B cell (primary cell): ENCODE measurements around the gene TAGLN2. TPM values are rescaled to one million over a fixed set of nuclear protein-coding genes. Genes with fewer than 3 reads are reported as not detected.

Experiments
- ATAC-seq: fragments of 200-7000 bp; cut with Tn5 transposase; one replicate; pipeline ENCODE4 v1.10.0; 2021; ENCODE audit warnings: low read depth, mild to moderate bottlenecking, moderate number of reproducible peaks, moderate library complexity
- CTCF ChIA-PET: fragments of 350-600 bp; sonication (Branson Sonifier 250); formaldehyde crosslinking; loops from one replicate; lab custom pipeline; 2021; ENCODE audit warnings: antibody characterized with exemption, inconsistent platforms; lab: Charles Lee
- POLR2A ChIA-PET: fragments of 350-600 bp; sonication (Branson Sonifier 250); formaldehyde crosslinking; loops from one replicate; lab custom pipeline; 2021; ENCODE audit warnings: antibody characterized with exemption; lab: Charles Lee
- DNase-seq: peaks from one replicate; pipeline ENCODE4 v3.0.0; 2013
- H2AFZ ChIP-seq: 2 replicates; pipeline ENCODE4 v1.6.1; 2012; ENCODE audit warnings: mild to moderate bottlenecking, low read depth, low read length; ENCODE audit not compliant: insufficient read depth, poor library complexity, severe bottlenecking
- H3K27ac ChIP-seq, 2 donors: 1 replicate in 1 of 2; 2 replicates in 1 of 2; pipeline ENCODE4 v1.5.1; 2012 to 2013; ENCODE audit warnings: low read length in 2 of 2, mild to moderate bottlenecking in 2 of 2, moderate library complexity in 1 of 2
- H3K27me3 ChIP-seq, 4 experiments: fragments of 200-600 bp in 1 of 4; sonication (generic) in 1 of 4; replicated peaks in 1 of 4; 1 replicate in 2 of 4; 2 replicates in 2 of 4; pipeline versions ENCODE4 v1.6.1 to v1.7.0; 2013 to 2016; ENCODE audit warnings: low read length in 3 of 4, mild to moderate bottlenecking in 2 of 4, mixed read lengths in 1 of 4, moderate library complexity in 1 of 4; ENCODE audit not compliant: insufficient read depth in 4 of 4, control insufficient read depth in 3 of 4; ENCODE audit errors: control extremely low read depth in 1 of 4
- H3K36me3 ChIP-seq, 2 experiments: replicated peaks in 1 of 2; 1 replicate in 1 of 2; 2 replicates in 1 of 2; pipeline versions ENCODE4 v1.6.1 to v1.7.1; 2013; ENCODE audit warnings: low read length in 1 of 2; ENCODE audit not compliant: insufficient read depth in 2 of 2, control insufficient read depth in 1 of 2; ENCODE audit errors: control extremely low read depth in 1 of 2, extremely low read depth in 1 of 2
- H3K4me1 ChIP-seq, 2 donors: fragments of 200-600 bp in 1 of 2; sonication (generic) in 1 of 2; 1 replicate in 1 of 2; 2 replicates in 1 of 2; pipeline versions ENCODE4 v1.5.1 to v1.6.1; 2013 to 2017; ENCODE audit warnings: low read length in 2 of 2; ENCODE audit not compliant: control insufficient read depth in 2 of 2, insufficient read depth in 2 of 2
- H3K4me2 ChIP-seq: replicated peaks from 2 replicates; pipeline ENCODE3; 2012; ENCODE audit warnings: mild to moderate bottlenecking, low read depth, low read length; ENCODE audit not compliant: poor library complexity, severe bottlenecking
- H3K4me3 ChIP-seq, 5 experiments: fragments of 200-600 bp in 1 of 5; sonication (generic) in 1 of 5; 1 replicate in 3 of 5; 2 replicates in 2 of 5; pipeline versions ENCODE4 v1.5.1 to v1.7.0; 2011 to 2016; ENCODE audit warnings: low read length in 4 of 5, mild to moderate bottlenecking in 4 of 5, low read depth in 2 of 5, control low read depth in 1 of 5, moderate library complexity in 1 of 5; ENCODE audit not compliant: insufficient read depth in 1 of 5; ENCODE audit errors: control extremely low read depth in 1 of 5, extremely low read depth in 1 of 5
- H3K79me2 ChIP-seq: fragments of 200-600 bp; sonication (generic); one replicate; pipeline ENCODE4 v1.6.0; 2016; ENCODE audit warnings: low read length; ENCODE audit not compliant: control insufficient read depth, insufficient read depth
- H3K9ac ChIP-seq: fragments of 200-600 bp; sonication (generic); 2 replicates; pipeline ENCODE4 v1.6.1; 2017; ENCODE audit warnings: mild to moderate bottlenecking, low read length, moderate library complexity
- H3K9me3 ChIP-seq, 3 donors: one replicate each; pipeline versions ENCODE4 v1.6.1 to v1.7.1; 2013; ENCODE audit warnings: low read length in 2 of 3; ENCODE audit not compliant: control insufficient read depth in 2 of 3, insufficient read depth in 1 of 3; ENCODE audit errors: control extremely low read depth in 1 of 3
- H4K20me1 ChIP-seq: 2 replicates; pipeline ENCODE4 v1.6.0; 2012; ENCODE audit warnings: mild to moderate bottlenecking, low read length; ENCODE audit not compliant: insufficient read depth, control insufficient read depth, poor library complexity, severe bottlenecking
- H3K27ac Mint-ChIP-seq: one replicate; pipeline ENCODE4 v1.8.0; 2021; ENCODE audit warnings: mixed read lengths
- H3K27me3 Mint-ChIP-seq: one replicate; pipeline ENCODE4 v1.8.0; 2021; ENCODE audit warnings: mixed read lengths
- H3K4me1 Mint-ChIP-seq: one replicate; pipeline ENCODE4 v1.8.0; 2021; ENCODE audit warnings: mixed read lengths
- H3K4me3 Mint-ChIP-seq: one replicate; pipeline ENCODE4 v1.8.0; 2021; ENCODE audit warnings: mixed read lengths
- H3K9me3 Mint-ChIP-seq: one replicate; pipeline ENCODE4 v1.8.0; 2022; ENCODE audit warnings: mixed read lengths; ENCODE audit not compliant: insufficient read depth
- EZH2 ChIP-seq: IDR thresholded peaks from 2 replicates; pipeline ENCODE4 v1.6.1; 2012; ENCODE audit warnings: borderline replicate concordance, low read depth, mild to moderate bottlenecking, moderate library complexity, low read length; ENCODE audit not compliant: insufficient read depth, poor library complexity, severe bottlenecking
- WGBS: methylation state at CpG from one replicate; pipeline ENCODE4 v1.1.5; 2013; ENCODE audit warnings: missing lambda C conversion rate; ENCODE audit not compliant: insufficient coverage; 5-methylcytosine and 5-hydroxymethylcytosine counted together
- intact Hi-C: fragments of 100-400 bp; cut with micrococcal nuclease; formaldehyde crosslinking; loops from one replicate; pipeline ENCODE4 v1.10.0; 2022
- polyA plus RNA-seq: library from polyadenylated mRNA; depleted of rRNA; stranded (reverse); fragments of >200 nt; gene quantifications from 2 replicates; pipeline ENCODE4 v1.2.3, GENCODE V29; 2012
- total RNA-seq, 2 donors: library from RNA; stranded (reverse); fragments of 120-200 nt in 1 of 2; gene quantifications; 1 replicate in 1 of 2; 2 replicates in 1 of 2; pipeline versions ENCODE4 v1.2.3 to v1.2.4, GENCODE V29; 2013 to 2022
- TF ChIP-seq, protein P1 (sequence below): fragments of 200-600 bp; IDR thresholded peaks from one replicate; pipeline ENCODE4 v1.8.0; 2022; ENCODE audit warnings: antibody characterized with exemption, mild to moderate bottlenecking

The TAGLN2 gene
- total and polyA plus RNA-seq, 2 donors (not counting 1 experiment from before 2014, with no cell fraction given), result 342 to 721 TPM

DNA sequence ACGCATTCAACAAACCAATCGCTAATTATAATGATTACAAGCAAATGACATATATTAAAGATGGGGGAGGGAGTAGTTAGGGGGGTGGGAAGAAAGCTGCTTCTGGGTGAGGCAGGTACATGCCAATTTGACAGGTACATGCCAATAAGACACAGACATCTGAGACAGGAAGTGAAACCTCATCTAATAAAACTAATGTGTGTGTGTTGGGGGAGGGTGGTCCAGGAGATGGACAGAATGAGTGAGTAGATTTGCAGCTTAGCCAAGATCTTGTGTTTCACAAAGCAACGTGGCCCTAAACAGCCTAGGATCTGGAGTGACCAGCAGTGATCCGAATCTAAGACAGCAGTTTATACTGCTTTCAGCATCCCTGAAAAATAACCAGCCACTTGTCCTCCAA lies 36.1 kb downstream of the TAGLN2 start:
- no peak for TF ChIP-seq EZH2
- TF ChIP-seq, protein P1, sequence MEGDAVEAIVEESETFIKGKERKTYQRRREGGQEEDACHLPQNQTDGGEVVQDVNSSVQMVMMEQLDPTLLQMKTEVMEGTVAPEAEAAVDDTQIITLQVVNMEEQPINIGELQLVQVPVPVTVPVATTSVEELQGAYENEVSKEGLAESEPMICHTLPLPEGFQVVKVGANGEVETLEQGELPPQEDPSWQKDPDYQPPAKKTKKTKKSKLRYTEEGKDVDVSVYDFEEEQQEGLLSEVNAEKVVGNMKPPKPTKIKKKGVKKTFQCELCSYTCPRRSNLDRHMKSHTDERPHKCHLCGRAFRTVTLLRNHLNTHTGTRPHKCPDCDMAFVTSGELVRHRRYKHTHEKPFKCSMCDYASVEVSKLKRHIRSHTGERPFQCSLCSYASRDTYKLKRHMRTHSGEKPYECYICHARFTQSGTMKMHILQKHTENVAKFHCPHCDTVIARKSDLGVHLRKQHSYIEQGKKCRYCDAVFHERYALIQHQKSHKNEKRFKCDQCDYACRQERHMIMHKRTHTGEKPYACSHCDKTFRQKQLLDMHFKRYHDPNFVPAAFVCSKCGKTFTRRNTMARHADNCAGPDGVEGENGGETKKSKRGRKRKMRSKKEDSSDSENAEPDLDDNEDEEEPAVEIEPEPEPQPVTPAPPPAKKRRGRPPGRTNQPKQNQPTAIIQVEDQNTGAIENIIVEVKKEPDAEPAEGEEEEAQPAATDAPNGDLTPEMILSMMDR, result no peak
- ChIA-PET CTCF (interaction anchor here (0.6 to 8.9 kb wide), 15 partner anchors 8 to 676 kb away, joined by 3 to 211 read pairs (median 7); partner anchors contain the start of genes FCRL6 and TAGLN2), POLR2A (interaction anchor here (0.6 to 1.9 kb wide), 3 partner anchors 35 to 108 kb away, joined by 4 to 7 read pairs (median 6); partner anchors contain the start of genes DUSP23 and TAGLN2)
- Mint-ChIP-seq H3K4me1 (peaks cover 26% of the 10 kb centered on the region), H3K9me3 (no peaks in the 10 kb centered on the region), H3K27ac (peak overlapping the region; percentile 57), H3K27me3 (no peaks in the 10 kb centered on the region), H3K4me3 (peak overlapping the region; percentile 36)
- Histone ChIP-seq H3K36me3 (no peaks in the 10 kb centered on the region), H3K79me2 (no peaks in the 10 kb centered on the region), H3K27ac (no peak overlapping the region), H2AFZ (no peak overlapping the region), H3K4me1 (peaks cover 18 to 19% of the 10 kb centered on the region in 2 donors), H3K9ac (no peak overlapping the region), H3K9me3 (peaks cover 0 to 3% (median 0%) of the 10 kb centered on the region in 3 donors), H4K20me1 (no peaks in the 10 kb centered on the region), H3K27me3 (no peaks in the 10 kb centered on the region), H3K4me3 (peak overlapping the region in 1 of 5 experiments; percentile 15), H3K4me2 (peak overlapping the region; percentile 45)
- ATAC-seq, result peak; percentile 23
- DNase-seq, result peak; percentile 58
- 81% methylated on average over 2 of the region's 4 CpGs for WGBS
- intact Hi-C loops, result no loop called here

DNA sequence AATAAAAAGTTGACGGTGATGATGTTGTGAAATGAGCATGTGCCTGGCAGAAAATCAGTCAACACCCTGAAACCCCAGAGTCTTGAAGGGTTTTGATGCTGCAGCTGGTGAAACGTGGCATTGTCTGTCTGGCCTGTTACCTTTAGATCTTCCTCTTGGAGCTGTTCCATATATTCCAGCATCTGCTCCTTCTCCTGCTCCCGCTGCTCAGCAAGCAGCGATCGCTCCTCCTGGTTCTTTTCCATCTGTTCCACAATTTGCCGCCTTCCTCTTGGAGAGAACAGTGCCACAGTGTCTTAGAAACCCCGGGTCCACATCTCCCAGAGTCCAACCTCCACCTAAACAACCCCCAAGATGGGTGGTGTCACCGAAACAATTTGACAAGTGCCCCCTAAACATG lies 41.0 kb downstream of the TAGLN2 start:
- H3K9ac ChIP-seq, result no peak overlapping the region
- TF ChIP-seq EZH2, result no peak
- TF ChIP-seq, protein P1, result no peak
- no peak overlapping the region for H2AFZ ChIP-seq
- Mint-ChIP-seq H3K4me1 (peaks cover 9% of the 10 kb centered on the region), H3K27me3 (no peaks in the 10 kb centered on the region), H3K4me3 (no peak overlapping the region), H3K9me3 (no peaks in the 10 kb centered on the region), H3K27ac (no peak overlapping the region)
- no peaks in the 10 kb centered on the region for H3K36me3 ChIP-seq
- H3K4me2 ChIP-seq, result no peak overlapping the region
- intact Hi-C loops, result no loop called here
- ATAC-seq (no peak), DNase-seq (no peak)
- peaks cover 6% of the 10 kb centered on the region in 2 donors for H3K4me1 ChIP-seq
- H3K9me3 ChIP-seq, result no peaks in the 10 kb centered on the region
- CTCF ChIA-PET, result interaction anchor here (2.6 kb wide), 1 partner anchor 85 kb away, joined by 12 read pairs; no protein-coding TSS in a partner anchor
- POLR2A ChIA-PET, result no interaction called here
- WGBS, result 92% methylated on average over 7 of the region's 8 CpGs
- no peaks in the 10 kb centered on the region for H3K79me2 ChIP-seq
- no peak overlapping the region for H3K27ac ChIP-seq
- H4K20me1 ChIP-seq, result no peaks in the 10 kb centered on the region
- no peaks in the 10 kb centered on the region for H3K27me3 ChIP-seq
- H3K4me3 ChIP-seq, result no peak overlapping the region
